CD4-positive, alpha-beta T cell treated with Interleukin-15 for 4 hours (primary cell): ENCODE measurements around the gene F10.

ENCODE experiments used
- DNase-seq: peaks from one replicate; pipeline ENCODE4 v3.0.0-alpha.2; 2020; ENCODE audit warnings: low spot score

F10 gene

DNA sequence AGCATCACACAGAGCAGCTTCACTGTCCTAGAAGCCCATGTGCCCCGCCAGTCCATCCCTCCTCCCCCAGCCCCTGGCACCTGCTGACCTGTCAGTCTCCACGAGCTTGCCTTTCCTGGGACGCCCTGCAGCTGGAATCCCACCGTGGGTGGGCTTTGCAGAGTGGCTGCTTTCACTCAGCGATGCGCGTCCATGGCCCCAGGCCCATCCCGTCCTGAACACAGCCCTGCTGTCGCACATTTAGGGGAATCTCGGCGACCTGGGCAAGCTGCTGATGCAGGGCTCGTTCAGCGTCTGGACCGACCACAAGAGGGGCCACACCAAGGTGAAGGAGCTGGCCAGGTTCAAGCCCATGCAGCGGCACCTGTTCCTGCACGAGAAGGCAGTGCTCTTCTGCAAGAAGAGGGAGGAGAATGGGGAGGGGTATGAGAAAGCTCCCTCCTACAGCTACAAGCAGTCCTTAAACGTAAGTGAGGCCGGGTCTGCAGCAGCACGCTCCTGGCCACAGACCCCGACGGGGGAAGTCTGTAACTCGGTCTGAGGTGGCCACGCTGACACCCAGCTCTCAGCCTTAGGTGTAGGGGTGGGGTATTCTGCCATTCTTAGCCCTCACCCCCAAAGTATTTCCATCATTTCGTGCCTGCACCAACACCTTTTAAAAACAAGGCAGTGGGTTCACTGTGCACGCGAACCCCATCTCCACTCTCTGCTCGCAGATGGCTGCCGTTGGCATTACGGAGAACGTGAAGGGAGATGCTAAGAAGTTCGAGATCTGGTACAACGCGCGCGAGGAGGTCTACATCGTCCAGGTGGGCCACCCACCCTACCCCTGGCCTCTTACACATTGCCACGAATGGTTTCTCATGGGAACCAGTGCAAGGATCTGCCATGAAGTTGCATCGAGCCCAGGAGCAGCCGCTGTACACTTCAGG, 35.3 kb upstream of the F10 start:
- no peak for DNase-seq

DNA sequence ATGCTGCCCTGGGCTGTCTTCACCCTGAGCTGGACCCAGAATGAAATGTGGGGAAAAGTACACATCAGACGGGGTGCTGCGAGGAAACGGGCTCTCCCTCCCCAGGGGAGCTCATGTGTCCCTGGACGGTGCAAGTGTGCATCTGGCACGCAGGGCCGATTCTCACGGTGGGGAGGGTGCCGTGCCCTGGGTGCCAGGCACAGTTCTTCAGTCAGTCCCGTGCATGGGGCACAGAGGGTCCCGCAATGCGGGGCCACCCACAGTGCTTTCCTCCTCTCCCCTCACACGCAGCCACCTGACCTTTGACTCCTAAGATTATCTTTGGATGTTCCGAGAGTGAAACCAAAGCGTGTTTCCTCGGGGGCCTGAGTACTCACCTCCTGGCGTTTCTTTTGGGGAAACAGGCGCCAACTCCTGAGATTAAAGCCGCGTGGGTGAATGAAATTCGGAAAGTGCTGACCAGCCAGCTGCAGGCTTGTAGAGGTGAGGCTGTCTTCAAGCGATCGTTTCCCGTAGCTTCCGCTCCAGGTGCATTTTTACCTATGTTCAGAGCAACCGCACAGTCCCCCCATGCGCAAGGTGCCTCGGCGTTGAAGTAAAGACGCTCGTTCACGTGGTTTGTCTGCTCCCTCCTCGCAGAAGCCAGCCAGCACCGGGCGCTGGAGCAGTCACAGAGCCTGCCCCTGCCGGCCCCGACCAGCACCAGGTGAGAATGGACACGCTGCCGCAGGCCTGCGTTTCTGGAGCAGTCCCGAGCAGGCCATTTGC, 34.5 kb upstream of the F10 start:
- no peak for DNase-seq

DNA sequence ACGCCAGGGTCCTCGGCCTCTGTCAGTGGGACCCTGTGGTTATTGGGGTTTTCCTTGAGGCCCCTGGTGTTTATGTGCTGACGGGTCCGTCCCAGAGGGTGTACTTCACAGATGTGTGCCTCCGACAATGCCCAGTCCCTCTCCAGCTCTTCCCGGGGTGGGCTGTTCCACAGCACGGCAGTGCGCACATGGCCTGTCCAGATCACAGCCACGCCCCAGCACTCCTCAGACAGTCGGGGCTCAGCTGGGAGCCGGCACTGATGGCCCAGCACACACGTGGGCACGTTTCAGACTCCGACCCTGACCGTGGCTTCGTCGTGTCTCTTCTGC, 33.9 kb upstream of the F10 start:
- no peak for DNase-seq

DNA sequence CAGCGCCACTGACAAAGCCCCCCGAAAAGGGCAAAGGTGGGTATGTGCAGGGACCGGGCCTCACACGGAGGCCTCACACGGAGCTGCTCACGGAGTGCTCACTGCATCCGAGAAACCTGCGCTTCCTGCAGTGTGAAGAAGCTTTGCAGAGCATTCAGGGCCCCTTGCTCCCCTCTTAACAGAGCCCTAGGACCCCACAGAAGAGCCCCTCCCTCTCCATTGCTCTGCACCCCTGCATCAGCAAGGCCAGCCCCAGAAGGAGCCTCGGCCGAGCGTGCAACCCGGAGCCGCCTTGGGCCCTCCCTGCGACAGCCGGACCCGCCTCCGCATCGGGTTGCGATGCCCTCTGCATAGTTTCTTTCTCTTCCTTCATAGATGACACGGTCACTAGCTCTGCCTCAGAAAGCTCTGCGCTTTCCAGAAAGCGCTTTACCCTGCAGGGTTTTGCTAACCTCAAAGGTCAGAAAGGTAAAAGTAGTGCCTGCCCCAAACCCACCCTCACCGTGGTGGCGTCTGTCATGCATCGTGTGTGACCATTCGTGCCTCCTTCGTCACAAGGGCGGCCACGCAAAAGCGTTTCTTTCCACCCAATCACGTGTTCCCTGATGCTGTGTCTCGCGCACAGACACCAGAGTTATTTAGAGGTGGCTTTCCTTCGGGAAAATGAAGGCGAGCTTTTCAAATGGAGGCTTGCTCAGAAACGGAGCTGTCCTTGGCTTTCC, 32.7 kb upstream of the F10 start:
- no peak for DNase-seq

DNA sequence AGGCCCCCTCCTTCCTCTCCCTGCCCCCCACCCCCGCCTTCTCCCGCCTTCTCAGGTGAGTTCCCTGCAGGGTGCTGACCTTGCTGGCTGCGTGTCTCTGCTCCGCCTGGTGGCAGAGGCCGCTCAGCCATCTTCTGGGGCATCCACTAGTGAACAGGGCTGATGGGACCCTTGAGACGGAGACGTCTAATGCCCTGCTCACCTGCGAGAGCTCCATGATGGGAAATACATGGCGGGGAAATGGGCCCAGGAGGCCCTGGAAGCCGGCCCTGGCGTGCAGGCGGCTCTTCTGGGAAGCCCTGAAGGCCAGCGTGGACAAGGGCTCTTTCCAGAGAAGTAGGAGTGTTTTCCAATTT, 32.2 kb upstream of the F10 start:
- no peak for DNase-seq

GRCh38 chr13:113090806-113091205, 31.8 kb upstream of the F10 start:
- DNase-seq: no peak

DNA sequence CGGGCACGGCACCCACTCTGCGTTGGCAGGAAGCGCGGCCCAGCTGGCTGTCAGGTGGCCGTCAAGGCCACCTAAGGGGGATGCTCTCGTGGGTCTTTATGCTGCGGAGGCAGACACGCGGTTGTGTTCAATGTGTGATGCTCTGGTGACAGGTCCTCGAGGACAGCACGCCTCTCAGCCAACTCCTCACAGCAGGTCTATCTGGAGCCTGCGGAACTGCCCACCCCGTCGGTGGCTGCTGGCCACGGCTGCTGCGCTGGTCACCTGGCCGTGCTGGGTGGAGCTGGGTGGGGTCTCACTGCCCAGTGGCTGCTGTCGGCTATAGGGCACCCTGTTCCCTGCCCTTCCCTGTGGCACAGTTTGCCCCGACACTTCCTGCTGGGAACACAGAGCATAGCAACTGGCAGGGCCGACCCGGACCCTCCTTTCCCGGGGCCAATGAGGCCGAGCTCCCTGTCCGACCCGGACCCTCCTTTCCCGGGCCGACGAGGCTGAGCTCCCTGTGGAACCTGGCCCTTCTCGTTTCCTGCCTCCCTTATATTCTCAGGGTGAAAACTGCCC, 31.3 kb upstream of the F10 start:
- no peak for DNase-seq

GRCh38 chr13:113091891-113092775, 30.5 kb upstream of the F10 start:
- no peak for DNase-seq

DNA sequence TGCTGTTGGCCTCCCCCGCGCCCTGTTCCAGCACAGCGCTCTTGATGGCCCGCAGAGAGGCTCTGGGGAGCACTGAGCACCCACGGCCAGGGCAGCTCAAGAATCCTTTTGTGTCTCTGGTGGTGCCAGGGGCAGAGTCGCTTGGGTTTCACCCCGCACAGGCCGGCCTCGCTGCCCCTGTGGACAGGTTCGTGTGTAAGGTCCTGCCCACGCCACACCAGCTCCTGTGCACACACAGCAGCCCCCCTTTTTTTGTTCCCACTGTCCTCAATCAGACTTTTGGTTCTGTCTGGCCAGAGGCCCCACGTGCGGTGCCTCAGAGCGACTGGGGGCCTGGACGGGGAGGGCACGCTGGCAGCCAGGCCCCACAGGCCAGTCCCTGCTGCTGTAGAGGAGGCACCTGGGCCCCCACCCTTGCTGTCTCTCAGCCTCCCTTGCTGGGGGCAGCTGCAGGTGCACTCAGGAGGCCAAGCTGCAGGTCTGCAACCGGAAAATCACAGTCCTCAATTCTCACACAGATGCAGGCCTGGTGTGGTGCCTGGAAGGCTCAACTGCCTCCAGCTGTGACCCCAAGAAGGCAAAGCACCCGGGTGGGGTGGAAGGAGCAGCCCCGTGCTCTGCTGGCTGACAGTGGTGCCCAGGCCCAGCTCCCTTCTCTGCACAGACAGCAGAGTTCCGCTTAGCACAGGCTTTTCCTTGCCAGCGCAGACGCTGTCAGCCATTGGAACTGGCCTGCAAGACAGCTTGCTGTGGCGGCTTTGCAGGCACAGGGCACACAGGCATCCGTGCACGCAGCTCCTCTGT, 29.6 kb upstream of the F10 start:
- DNase-seq: no peak

GRCh38 chr13:113093580-113094409, 28.8 kb upstream of the F10 start:
- DNase-seq: no peak

GRCh38 chr13:113094410-113094800, 28.2 kb upstream of the F10 start:
- DNase-seq: no peak

- no peak for DNase-seq
Measured at GRCh38 chr13:113095146-113096051, 27.2 kb upstream of the F10 start.

DNA sequence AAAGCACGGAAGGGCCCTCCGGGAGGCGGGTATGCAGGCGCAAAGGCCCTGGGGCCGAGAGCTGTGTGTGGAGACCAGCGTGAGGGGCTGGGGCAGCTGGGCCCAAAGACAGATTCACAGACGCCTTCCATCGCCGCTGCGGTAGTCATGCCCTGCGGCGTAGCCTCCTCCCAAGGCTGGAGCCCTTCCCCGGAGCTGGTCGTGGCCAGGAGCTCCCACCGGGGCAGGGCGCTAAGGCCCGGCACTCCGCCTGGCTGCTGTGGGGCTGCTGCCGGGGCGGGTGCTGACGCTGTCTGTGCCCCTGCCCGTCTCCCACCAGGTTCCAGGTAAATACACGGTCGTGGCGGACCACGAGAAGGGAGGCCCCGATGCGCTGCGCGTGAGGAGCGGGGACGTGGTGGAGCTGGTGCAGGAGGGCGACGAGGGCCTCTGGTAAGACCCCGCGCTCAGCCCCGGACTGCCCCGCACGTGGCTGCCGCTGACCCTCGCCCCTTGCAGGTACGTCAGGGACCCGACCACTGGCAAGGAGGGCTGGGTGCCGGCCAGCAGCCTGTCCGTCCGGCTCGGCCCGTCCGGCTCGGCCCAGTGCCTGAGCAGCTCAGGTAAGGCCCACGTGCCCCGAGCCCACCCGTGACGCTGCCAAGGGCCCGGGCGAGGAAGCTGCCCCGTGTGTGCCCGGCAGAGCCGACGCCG, 26.4 kb upstream of the F10 start:
- DNase-seq: no peak

DNA sequence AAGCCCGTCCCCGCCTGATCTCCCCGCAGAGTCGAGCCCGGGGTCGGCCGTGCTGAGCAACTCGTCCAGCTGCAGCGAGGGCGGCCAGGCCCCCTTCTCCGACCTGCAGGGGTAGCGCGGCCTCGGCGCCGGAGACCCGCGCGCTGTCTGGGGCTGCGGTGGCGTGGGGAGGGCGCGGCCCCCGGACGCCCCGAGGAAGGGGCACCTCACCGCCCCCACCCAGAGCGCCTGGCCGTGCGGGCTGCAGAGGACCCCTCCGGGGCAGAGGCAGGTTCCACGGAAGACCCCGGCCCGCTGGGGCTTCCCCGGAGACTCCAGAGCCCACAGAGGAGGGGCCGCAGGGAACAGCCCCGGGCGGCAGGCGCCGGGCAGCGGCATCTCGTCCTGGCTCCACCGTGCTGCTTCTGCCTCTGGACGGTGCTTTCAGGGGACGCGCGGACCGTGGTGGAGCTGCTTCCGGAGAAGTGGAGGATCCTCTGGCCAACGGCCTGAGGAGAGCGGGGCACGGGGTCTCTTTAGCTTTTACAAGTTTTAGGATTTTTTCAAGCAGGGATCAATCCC, 25.8 kb upstream of the F10 start:
- DNase-seq: no peak

DNA sequence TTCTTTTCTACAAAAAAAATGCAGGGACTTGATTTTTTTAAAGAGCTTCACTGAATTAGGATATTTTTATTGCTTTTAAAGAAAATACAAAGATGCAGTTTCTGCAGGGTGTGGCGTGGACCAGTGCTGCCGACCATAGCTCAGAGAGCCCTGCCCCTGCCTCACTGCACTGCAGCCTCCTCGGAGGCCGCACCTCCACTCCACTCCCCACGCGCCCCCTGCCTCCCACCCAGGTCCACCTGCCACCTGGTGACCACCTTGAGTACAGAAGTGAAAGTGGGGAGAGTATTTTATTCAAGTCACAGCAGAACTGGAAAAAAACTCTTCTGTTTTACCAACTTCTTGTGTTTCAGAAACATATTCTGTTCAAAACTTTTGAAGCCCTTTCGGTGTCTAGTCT, 24.9 kb upstream of the F10 start:
- no peak for DNase-seq

DNA sequence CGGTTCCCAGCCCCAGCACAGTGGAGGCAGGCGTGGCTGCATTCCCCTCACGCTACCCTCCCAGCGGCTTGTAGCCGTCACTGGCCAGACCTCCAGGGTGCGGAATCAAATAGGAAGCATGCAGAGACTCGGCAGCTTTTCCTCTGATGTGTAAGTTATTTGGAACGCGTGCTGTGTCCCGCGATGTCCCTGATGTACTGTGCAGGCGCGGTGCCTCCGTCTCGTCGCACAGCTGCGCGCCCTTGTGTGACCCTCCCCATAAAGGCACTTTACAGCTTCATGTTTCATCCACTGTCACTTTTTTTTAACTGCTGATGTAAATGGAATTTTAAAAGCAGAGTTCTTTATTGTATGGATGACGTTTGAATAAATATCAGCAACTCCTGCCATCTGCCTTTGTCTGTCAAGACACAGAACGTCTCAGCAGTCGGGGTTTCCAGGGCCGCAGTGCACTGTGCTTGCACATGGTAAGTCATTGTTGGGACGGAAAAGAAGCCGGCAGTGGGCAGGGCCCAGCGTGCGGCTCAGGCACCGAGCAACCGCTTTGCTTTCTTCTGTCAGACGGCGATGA, 24.4 kb upstream of the F10 start:
- DNase-seq: no peak

DNA sequence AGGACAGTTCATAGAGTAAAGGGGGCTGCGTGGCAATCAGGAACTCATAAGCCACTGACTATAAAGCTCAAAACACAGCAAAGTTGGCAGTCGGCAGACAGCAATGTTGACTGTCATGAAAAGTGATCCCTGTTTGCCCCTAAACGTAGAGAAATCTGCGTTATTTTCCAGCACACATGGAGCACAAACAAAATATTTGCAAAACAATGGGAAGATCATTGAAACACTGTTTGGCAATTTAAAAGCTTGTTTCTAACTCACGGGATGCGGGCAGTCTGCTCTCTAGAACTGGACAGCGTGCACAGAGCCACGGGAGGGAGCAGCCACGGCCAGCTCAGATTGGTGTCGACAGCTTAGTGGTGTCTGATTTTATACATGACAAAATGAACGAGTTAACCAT, 23.5 kb upstream of the F10 start:
- no peak for DNase-seq
